Hypothalamus (tissue), 51 donors: Measurements from ENCODE around the gene MSMO1.
A peak's percentile ranks its signal among the peaks of the same experiment; 100 is the strongest.

Experiments used
- DNase-seq, 51 donors: peaks; one replicate each; lab custom pipeline; 2025; lab: John Stamatoyannopoulos, UW

The MSMO1 gene

GRCh38 chr4:165384598-165384997 is 57.1 kb downstream of the MSMO1 start:
- no peak for DNase-seq

GRCh38 chr4:165385126-165385525 is 57.7 kb downstream of the MSMO1 start:
- peak in 2 of 51 donors; percentile 10 to 16 for DNase-seq

- DNase-seq = no peak
These were observed 58.9 kb downstream of the MSMO1 start for GRCh38 chr4:165386328-165386727.

GRCh38 chr4:165388756-165389155 is 61.3 kb downstream of the MSMO1 start:
- no peak for DNase-seq
